Measurements from ENCODE around the gene SEMA3E. TPM values are rescaled to one million over a fixed set of nuclear protein-coding genes. Genes with fewer than 3 reads are reported as not detected.
"Not testable (repeated sequence)": the region's sequence is repeated elsewhere in the genome, so short reads cannot be mapped to it uniquely, and the experiment has no call there.

The SEMA3E gene
- total RNA-seq, 1 donor from 2014 or later: 3.1 TPM

GRCh38 chr7:83452256-83452655 is 196.7 kb downstream of the SEMA3E start:
- no peak for DNase-seq (ENCODE audit: low spot score)

GRCh38 chr7:83451501-83452045 is 197.4 kb downstream of the SEMA3E start:
- DNase-seq (ENCODE audit: low spot score): no peak

- DNase-seq (ENCODE audit: low spot score): no peak
Observed at GRCh38 chr7:83449781-83450180, 199.2 kb downstream of the SEMA3E start.

- DNase-seq (ENCODE audit: low spot score): no peak
Observed at GRCh38 chr7:83447681-83448080, 201.3 kb downstream of the SEMA3E start.

GRCh38 chr7:83446102-83446669 is 202.8 kb downstream of the SEMA3E start:
- no peak for DNase-seq (ENCODE audit: low spot score)

- DNase-seq (ENCODE audit: low spot score): no peak
Observed at GRCh38 chr7:83442911-83443310, 206.0 kb downstream of the SEMA3E start.

- DNase-seq (ENCODE audit: low spot score): no peak
Observed at GRCh38 chr7:83439026-83439425, 209.9 kb downstream of the SEMA3E start.

GRCh38 chr7:83430289-83430688 is 218.7 kb downstream of the SEMA3E start:
- not testable (repeated sequence) for DNase-seq (ENCODE audit: low spot score)

- DNase-seq (ENCODE audit: low spot score): no peak
Observed at GRCh38 chr7:83429493-83429892, 219.4 kb downstream of the SEMA3E start.

- DNase-seq (ENCODE audit: low spot score): no peak
Observed at GRCh38 chr7:83427884-83428283, 221.1 kb downstream of the SEMA3E start.

GRCh38 chr7:83426325-83426724 is 222.6 kb downstream of the SEMA3E start:
- DNase-seq (ENCODE audit: low spot score): no peak

GRCh38 chr7:83419013-83419412 is 229.9 kb downstream of the SEMA3E start:
- DNase-seq (ENCODE audit: low spot score): no peak

- DNase-seq (ENCODE audit: low spot score): no peak
Observed at GRCh38 chr7:83415840-83416239, 233.1 kb downstream of the SEMA3E start.

GRCh38 chr7:83414947-83415346 is 234.0 kb downstream of the SEMA3E start:
- no peak for DNase-seq (ENCODE audit: low spot score)

- DNase-seq (ENCODE audit: low spot score): peak; percentile 9
Observed at GRCh38 chr7:83413831-83414230, 235.1 kb downstream of the SEMA3E start.

GRCh38 chr7:83413424-83413823 is 235.5 kb downstream of the SEMA3E start:
- no peak for DNase-seq (ENCODE audit: low spot score)

- DNase-seq (ENCODE audit: low spot score): peak; percentile 40
Observed at GRCh38 chr7:83410989-83411591, 237.8 kb downstream of the SEMA3E start.

GRCh38 chr7:83394776-83395175 is 254.2 kb downstream of the SEMA3E start:
- no peak for DNase-seq (ENCODE audit: low spot score)

GRCh38 chr7:83388436-83388835 is 260.5 kb downstream of the SEMA3E start:
- no peak for DNase-seq (ENCODE audit: low spot score)

- no peak for DNase-seq (ENCODE audit: low spot score)
Observed at GRCh38 chr7:83366629-83367028, 282.3 kb downstream of the SEMA3E start.

GRCh38 chr7:83365746-83366145 is 283.2 kb downstream of the SEMA3E start:
- DNase-seq (ENCODE audit: low spot score): peak; percentile 6

- peak; percentile 65 for DNase-seq (ENCODE audit: low spot score)
Observed at GRCh38 chr7:83362871-83363550, 285.9 kb downstream of the SEMA3E start.

GRCh38 chr7:83359108-83359507 is 289.8 kb downstream of the SEMA3E start:
- DNase-seq (ENCODE audit: low spot score): no peak
